PFSK-1 (cell line): ENCODE measurements around the gene GPR37L1.

Source experiments
- FOXP2 ChIP-seq: optimal IDR thresholded peaks from 2 replicates; pipeline ENCODE3; 2011; ENCODE audit warnings: borderline replicate concordance, control low read depth, inconsistent platforms; ENCODE audit not compliant: insufficient read depth; ENCODE audit errors: extremely low read length, extremely low read depth
- POLR2AphosphoS5 ChIP-seq: IDR thresholded peaks from 2 replicates; pipeline ENCODE4 v1.6.1; 2012; ENCODE audit warnings: low read depth, mild to moderate bottlenecking, control low read depth, low read length, moderate library complexity
- SIN3A ChIP-seq: IDR thresholded peaks from 2 replicates; pipeline ENCODE4 v1.6.1; 2012; ENCODE audit warnings: mild to moderate bottlenecking, low read length, moderate library complexity, borderline replicate concordance; ENCODE audit not compliant: insufficient read depth
- TAF1 ChIP-seq: IDR thresholded peaks from 2 replicates; pipeline ENCODE4 v1.6.1; 2012; ENCODE audit warnings: low read length, control low read depth, borderline replicate concordance; ENCODE audit not compliant: insufficient read depth
- TF ChIP-seq, protein P1 (sequence below), 2 experiments: IDR thresholded peaks; 2 replicates each; pipeline versions ENCODE4 v1.6.1 to v1.8.0; 2011 to 2012; ENCODE audit warnings: low read depth in 2 of 2, low read length in 2 of 2, control low read depth in 1 of 2, inconsistent platforms in 1 of 2, mild to moderate bottlenecking in 1 of 2, moderate library complexity in 1 of 2; ENCODE audit not compliant: insufficient read depth in 1 of 2

Gene GPR37L1

DNA sequence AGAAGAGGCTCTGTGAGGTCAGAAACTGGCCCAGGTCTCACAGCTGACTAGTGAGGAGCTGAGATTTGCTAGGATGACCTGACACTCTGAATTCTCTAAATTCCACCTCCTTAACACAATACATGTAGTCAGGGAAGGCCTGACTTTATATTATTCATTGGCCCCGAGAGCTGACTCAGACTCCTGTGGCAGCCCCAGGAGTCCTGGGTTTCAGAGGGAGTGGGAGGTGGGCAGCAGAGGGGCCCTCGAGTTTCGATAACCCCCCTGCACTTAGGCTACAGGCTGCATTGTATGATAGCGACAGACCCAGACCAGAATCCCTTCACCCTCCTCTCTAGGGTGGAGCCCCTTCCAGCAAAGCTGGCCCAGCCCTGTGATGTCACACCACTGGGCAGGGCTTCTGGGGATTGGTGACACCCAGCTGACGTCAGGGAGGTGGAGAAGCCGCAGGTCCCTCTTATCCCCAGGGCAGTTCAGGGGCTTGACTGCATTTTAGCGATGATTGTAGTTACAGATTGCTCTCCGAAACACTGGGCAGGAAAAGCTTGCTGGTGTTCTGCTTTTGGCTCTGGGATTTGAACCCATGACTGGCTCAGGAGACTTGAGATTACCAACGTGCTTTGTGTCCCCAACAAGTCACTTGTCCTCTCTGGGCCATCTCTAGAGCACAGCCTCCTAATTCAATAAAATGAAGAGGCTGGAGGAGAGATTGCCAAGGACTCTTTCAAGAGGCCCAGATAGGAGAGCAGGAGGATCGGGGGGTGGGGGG is 17.0 kb upstream of the GPR37L1 start:
- TF ChIP-seq FOXP2 (no peak), SIN3A (no peak), POLR2AphosphoS5 (no peak), TAF1 (no peak)
- TF ChIP-seq, protein P1, sequence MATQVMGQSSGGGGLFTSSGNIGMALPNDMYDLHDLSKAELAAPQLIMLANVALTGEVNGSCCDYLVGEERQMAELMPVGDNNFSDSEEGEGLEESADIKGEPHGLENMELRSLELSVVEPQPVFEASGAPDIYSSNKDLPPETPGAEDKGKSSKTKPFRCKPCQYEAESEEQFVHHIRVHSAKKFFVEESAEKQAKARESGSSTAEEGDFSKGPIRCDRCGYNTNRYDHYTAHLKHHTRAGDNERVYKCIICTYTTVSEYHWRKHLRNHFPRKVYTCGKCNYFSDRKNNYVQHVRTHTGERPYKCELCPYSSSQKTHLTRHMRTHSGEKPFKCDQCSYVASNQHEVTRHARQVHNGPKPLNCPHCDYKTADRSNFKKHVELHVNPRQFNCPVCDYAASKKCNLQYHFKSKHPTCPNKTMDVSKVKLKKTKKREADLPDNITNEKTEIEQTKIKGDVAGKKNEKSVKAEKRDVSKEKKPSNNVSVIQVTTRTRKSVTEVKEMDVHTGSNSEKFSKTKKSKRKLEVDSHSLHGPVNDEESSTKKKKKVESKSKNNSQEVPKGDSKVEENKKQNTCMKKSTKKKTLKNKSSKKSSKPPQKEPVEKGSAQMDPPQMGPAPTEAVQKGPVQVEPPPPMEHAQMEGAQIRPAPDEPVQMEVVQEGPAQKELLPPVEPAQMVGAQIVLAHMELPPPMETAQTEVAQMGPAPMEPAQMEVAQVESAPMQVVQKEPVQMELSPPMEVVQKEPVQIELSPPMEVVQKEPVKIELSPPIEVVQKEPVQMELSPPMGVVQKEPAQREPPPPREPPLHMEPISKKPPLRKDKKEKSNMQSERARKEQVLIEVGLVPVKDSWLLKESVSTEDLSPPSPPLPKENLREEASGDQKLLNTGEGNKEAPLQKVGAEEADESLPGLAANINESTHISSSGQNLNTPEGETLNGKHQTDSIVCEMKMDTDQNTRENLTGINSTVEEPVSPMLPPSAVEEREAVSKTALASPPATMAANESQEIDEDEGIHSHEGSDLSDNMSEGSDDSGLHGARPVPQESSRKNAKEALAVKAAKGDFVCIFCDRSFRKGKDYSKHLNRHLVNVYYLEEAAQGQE (IDR thresholded peaks at IDR 0.05; ENCODE audit: insufficient read depth in 1 of 2, low read depth in 2 of 2, low read length in 2 of 2), result no peak

DNA sequence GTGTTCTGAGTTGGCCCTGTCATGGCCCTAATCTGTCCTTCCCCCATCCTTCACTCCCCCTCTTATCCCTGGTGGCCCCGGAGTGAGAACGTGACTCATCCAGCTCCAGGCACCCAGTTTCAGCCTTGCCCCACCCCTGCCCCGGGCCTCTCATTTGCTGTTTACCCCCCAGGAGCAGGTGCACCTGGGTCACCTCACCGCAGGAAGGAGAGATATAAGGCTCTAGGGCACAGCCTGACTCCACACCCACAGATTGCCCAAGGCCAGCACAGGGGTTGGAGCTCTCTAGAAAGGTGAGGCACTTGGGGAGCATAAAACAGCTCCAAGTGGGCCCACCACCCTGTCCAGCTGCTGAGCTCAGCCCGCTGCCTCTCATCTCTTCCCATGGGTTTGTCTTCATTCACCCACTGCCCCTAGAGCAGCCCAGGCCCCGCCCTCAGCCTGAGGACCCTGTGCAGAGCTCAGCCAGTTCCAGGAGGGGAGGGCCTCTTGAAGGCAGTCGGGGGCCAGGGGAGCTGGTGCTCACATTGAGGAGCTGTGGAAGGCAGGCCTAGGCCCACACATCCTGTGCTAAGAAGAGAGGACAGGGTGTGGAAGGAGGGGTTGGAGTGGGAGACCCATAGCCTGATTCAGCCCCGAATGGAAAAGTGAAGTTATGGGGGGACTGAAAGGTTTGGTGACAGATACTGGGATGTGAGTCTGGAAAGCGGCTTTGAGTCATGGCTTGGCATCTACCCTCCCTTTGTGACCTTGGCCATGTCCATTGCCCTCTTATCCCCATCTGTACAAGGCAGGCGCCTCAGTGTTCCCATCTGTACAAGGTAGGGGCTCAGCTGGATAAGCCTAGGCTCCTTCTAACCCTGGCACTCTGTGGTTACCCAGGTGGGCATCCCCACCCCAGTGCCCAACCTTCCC is 16.1 kb upstream of the GPR37L1 start:
- TF ChIP-seq TAF1, result no peak
- TF ChIP-seq SIN3A, result no peak
- TF ChIP-seq, protein P1 (IDR thresholded peaks at IDR 0.05; ENCODE audit: insufficient read depth in 1 of 2, low read depth in 2 of 2, low read length in 2 of 2), result no peak
- TF ChIP-seq FOXP2, result no peak
- no peak for TF ChIP-seq POLR2AphosphoS5

DNA sequence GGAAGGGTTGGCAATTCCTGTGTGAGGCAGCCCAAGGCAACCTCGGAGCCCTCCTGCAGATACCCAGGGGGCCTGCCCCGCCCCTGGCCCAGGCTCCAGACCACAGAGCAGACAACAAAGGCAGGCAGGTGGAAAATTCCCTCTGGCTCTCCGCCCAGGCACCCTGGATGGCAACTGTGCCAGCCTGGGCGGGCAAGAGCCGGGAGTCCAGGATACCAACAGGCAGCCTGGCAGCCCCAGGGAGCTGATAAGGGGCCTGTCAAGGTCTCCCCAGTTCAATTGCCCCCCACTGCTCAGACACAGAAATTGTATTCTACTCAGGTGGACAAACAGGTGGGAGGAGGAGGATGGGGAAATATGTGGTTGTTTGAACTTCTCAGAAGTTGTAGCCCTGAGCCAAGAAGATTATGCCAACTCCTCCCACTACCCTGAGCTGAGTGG is 15.4 kb upstream of the GPR37L1 start:
- TF ChIP-seq SIN3A, result no peak

DNA sequence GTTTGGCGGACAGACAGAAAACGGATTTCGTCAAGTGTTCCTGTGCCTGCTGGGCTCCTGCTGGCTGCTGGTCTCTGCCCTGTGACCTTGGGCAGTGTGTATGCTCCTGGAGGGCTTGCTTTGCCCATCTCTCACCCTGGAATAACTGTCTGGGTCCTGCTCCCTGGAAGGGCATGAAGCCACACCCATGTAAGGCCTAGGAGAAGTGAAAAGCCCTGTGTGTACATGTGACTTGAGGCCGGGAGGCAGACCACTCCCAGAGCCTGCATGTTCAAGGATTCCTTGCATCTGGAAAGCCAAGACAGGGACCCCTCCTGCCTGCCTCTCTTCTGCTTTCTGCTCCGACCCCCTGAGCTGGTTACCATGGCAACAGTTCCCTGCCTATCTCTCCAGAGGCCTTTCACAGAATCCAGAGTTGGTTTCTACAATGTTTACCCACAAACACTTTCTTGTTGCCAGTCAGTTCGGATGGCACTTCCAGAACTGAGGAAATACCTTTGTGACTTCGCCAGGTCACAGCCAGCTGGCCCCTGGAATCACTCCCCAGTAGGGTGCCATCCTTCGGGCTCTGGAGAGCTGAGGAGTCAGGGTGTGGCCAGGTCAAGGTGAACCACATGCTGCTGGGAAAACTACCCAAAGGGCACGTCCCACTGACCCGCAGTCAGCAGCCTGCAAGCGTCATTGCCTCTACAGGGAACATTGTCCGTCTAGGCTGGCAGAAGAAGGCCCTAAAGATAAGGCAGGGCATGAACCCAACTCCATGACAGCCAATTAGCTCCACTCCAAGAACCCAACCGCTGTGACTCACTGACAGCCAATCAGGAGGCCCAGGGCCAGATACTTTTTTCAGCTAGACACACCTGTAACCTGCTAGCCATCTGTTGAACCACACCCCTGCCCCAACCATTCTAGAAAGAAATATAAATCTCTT is 14.7 kb upstream of the GPR37L1 start:
- TF ChIP-seq, protein P1 (IDR thresholded peaks at IDR 0.05; ENCODE audit: insufficient read depth in 1 of 2, low read depth in 2 of 2, low read length in 2 of 2), result no peak
- no peak for TF ChIP-seq POLR2AphosphoS5
- no peak for TF ChIP-seq TAF1
- no peak for TF ChIP-seq FOXP2
- TF ChIP-seq SIN3A, result no peak

DNA sequence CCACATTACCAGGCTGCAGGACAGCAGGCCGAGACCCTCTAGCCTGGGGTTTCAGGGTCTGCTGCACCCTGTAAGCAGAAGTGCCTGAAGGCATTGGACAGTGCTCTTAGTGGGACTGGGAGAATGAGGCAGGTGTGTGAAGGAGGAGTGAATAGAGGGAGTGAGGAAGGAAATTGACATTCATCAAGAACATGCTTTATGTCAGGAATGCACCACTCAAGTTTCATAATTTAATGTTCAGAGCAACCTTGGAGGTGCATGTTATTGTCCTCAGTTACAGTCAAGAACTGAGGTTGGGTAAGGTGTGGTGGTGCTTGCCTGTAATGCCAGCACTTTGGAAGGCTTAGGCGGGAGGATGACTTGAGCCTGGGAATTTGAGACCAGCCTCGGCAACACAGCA is 11.7 kb upstream of the GPR37L1 start:
- TF ChIP-seq SIN3A (no peak), FOXP2 (no peak), TAF1 (no peak), POLR2AphosphoS5 (no peak)
- TF ChIP-seq, protein P1 (IDR thresholded peaks at IDR 0.05; ENCODE audit: insufficient read depth in 1 of 2, low read depth in 2 of 2, low read length in 2 of 2), result no peak
